ENCODE data around the gene BRWD1. TPM values are rescaled to one million over a fixed set of nuclear protein-coding genes. Genes with fewer than 3 reads are reported as not detected.

BRWD1 gene
- total RNA-seq, 3 donors from 2014 or later (not counting 1 experiment from before 2014, with no cell fraction given), result 92.0 to 93.8 (median 93.3) TPM

DNA sequence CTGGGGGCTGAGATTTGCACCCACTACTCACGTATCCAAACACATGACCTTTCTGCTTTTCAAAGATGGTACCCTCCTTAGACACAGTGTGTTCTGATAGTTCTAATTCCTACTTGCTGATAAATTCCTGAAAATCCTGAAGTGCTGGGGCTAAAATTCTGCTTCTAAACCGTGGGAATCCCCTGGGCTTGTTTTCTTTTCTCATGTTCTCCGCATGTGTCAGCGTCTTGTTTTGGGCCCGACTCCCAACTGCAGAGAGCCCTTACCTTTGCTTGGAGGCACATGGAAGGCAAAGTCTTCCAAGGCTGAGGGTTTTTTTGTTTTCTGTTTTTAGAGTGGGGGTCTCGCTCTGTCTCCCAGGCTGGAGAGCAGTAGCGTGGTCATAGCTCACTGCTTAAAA, 157.4 kb downstream of the BRWD1 start:
- Mint-ChIP-seq H3K27me3 (ENCODE audit: low read depth in 2 of 2) (peaks cover 3 to 9% of the 10 kb centered on the region in 2 donors), H3K36me3 (no peaks in the 10 kb centered on the region), H3K9me3 (no peaks in the 10 kb centered on the region), H3K4me3 (no peak overlapping the region), H3K27ac (no peak overlapping the region), H3K4me1 (no peaks in the 10 kb centered on the region)
- no peak for ATAC-seq
- Histone ChIP-seq H3K4me1 (ENCODE audit: control insufficient read depth, insufficient read depth, low read length) (no peaks in the 10 kb centered on the region), H3K27ac (ENCODE audit: low read length) (no peak overlapping the region), H3K36me3 (ENCODE audit: control insufficient read depth, insufficient read depth, low read length) (no peaks in the 10 kb centered on the region), H3K4me3 (ENCODE audit: low read length) (no peak overlapping the region), H3K27me3 (ENCODE audit: control insufficient read depth, insufficient read depth, low read length) (no peaks in the 10 kb centered on the region), H3K9me3 (ENCODE audit: control insufficient read depth, insufficient read depth, low read length) (no peaks in the 10 kb centered on the region)
- no peak for DNase-seq
- TF ChIP-seq CTCF (IDR thresholded peaks at IDR 0.05), result no peak
- intact Hi-C loops (cut with micrococcal nuclease), result no loop called here
- 89% methylated on average over 7 of the region's 7 CpGs for WGBS (ENCODE audit: insufficient coverage)

DNA sequence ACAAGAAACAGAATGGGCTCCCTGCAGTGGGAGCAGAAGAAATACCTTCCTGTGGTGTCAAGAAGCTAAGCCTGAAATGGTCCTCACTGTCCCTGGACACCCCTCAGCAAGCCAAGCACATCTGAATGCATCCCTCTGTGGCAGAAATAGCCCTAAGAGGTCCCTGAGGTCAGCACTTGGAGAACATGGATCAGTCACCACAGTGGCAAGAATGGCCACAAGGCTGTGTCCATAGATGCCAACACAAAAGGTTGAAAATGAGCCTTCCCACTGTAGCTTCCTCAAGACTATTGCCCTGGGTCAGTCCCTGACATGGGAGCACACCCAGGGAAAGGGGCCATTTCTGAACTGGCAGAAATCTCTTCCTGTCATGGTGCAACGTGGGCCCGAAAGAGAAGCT, 157.9 kb downstream of the BRWD1 start:
- H3K27me3 Mint-ChIP-seq (ENCODE audit: low read depth in 2 of 2), result peaks cover 3 to 13% of the 10 kb centered on the region in 2 donors
- TF ChIP-seq CTCF (IDR thresholded peaks at IDR 0.05), result no peak
- no peak overlapping the region for H3K27ac Mint-ChIP-seq
- Histone ChIP-seq H3K27me3 (ENCODE audit: control insufficient read depth, insufficient read depth, low read length) (no peaks in the 10 kb centered on the region), H3K9me3 (ENCODE audit: control insufficient read depth, insufficient read depth, low read length) (no peaks in the 10 kb centered on the region), H3K27ac (ENCODE audit: low read length) (no peak overlapping the region), H3K4me1 (ENCODE audit: control insufficient read depth, insufficient read depth, low read length) (no peaks in the 10 kb centered on the region), H3K4me3 (ENCODE audit: low read length) (no peak overlapping the region), H3K36me3 (ENCODE audit: control insufficient read depth, insufficient read depth, low read length) (no peaks in the 10 kb centered on the region)
- no peaks in the 10 kb centered on the region for H3K9me3 Mint-ChIP-seq
- H3K4me3 Mint-ChIP-seq, result no peak overlapping the region
- intact Hi-C loops (cut with micrococcal nuclease), result no loop called here
- no peak for DNase-seq
- H3K4me1 Mint-ChIP-seq, result no peaks in the 10 kb centered on the region
- ATAC-seq, result no peak
- no peaks in the 10 kb centered on the region for H3K36me3 Mint-ChIP-seq
- 94% methylated on average over 2 of the region's 2 CpGs for WGBS (ENCODE audit: insufficient coverage)

- H3K4me1 ChIP-seq (ENCODE audit: control insufficient read depth, insufficient read depth, low read length), result no peaks in the 10 kb centered on the region
- no peak overlapping the region for H3K4me3 Mint-ChIP-seq
- no peak overlapping the region for H3K4me3 ChIP-seq (ENCODE audit: low read length)
- 91% methylated on average over 2 of the region's 2 CpGs for WGBS (ENCODE audit: insufficient coverage)
- no peaks in the 10 kb centered on the region for H3K4me1 Mint-ChIP-seq
- peaks cover 11 to 24% of the 10 kb centered on the region in 2 donors for H3K27me3 Mint-ChIP-seq (ENCODE audit: low read depth in 2 of 2)
- no peaks in the 10 kb centered on the region for H3K27me3 ChIP-seq (ENCODE audit: control insufficient read depth, insufficient read depth, low read length)
- no peaks in the 10 kb centered on the region for H3K9me3 Mint-ChIP-seq
- H3K27ac ChIP-seq (ENCODE audit: low read length), result no peak overlapping the region
- no peak overlapping the region for H3K27ac Mint-ChIP-seq
- H3K9me3 ChIP-seq (ENCODE audit: control insufficient read depth, insufficient read depth, low read length), result no peaks in the 10 kb centered on the region
- intact Hi-C loops (cut with micrococcal nuclease), result no loop called here
- no peaks in the 10 kb centered on the region for H3K36me3 ChIP-seq (ENCODE audit: control insufficient read depth, insufficient read depth, low read length)
- H3K36me3 Mint-ChIP-seq, result no peaks in the 10 kb centered on the region
- TF ChIP-seq CTCF (IDR thresholded peaks at IDR 0.05), result no peak
- ATAC-seq (no peak), DNase-seq (no peak)
Measured at GRCh38 chr21:39153842-39154241, 159.6 kb downstream of the BRWD1 start.

DNA sequence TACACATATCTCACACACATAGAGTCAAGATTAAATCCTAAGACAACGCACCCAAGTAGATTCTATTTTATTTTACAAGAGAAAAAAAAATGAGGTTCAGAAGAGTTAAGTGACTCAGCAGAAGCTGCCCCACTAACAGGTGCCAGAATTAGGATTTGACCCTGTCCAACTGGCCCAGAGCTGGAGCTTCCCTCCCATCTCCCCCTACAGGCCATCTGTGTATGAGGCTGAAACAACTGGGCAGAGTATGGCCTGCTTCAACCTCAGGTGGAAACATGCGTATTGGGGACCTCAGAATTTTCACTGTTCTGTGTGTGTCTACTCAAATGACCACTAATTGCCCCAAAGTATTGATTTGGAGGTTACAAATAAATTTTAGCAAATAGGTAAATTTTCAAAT, 160.1 kb downstream of the BRWD1 start:
- no peak for TF ChIP-seq CTCF (IDR thresholded peaks at IDR 0.05)
- Mint-ChIP-seq H3K4me3 (no peak overlapping the region), H3K9me3 (no peaks in the 10 kb centered on the region), H3K27me3 (ENCODE audit: low read depth in 2 of 2) (peaks cover 11 to 24% of the 10 kb centered on the region in 2 donors), H3K36me3 (no peaks in the 10 kb centered on the region), H3K4me1 (no peaks in the 10 kb centered on the region), H3K27ac (no peak overlapping the region)
- H3K36me3 ChIP-seq (ENCODE audit: control insufficient read depth, insufficient read depth, low read length), result no peaks in the 10 kb centered on the region
- DNase-seq (no peak), ATAC-seq (no peak)
- no peak overlapping the region for H3K27ac ChIP-seq (ENCODE audit: low read length)
- no peaks in the 10 kb centered on the region for H3K9me3 ChIP-seq (ENCODE audit: control insufficient read depth, insufficient read depth, low read length)
- WGBS (ENCODE audit: insufficient coverage), result 81% methylated on average over 1 of the region's 2 CpGs
- H3K4me3 ChIP-seq (ENCODE audit: low read length), result no peak overlapping the region
- intact Hi-C loops (cut with micrococcal nuclease), result no loop called here
- H3K27me3 ChIP-seq (ENCODE audit: control insufficient read depth, insufficient read depth, low read length), result no peaks in the 10 kb centered on the region
- H3K4me1 ChIP-seq (ENCODE audit: control insufficient read depth, insufficient read depth, low read length), result no peaks in the 10 kb centered on the region

All from natural killer cell (primary cell).